NCI-H510A (cell line): ENCODE results near the gene RNF19B.
"Not testable (repeated sequence)": the region's sequence is repeated elsewhere in the genome, so short reads cannot be mapped to it uniquely, and the experiment has no call there.

Source experiments
- DNase-seq: peaks from one replicate; lab custom pipeline; 2025; lab: John Stamatoyannopoulos, UW

Gene RNF19B

GRCh38 chr1:32928285-32928684, 36.3 kb downstream of the RNF19B start:
- no peak for DNase-seq

GRCh38 chr1:32927441-32927840, 37.2 kb downstream of the RNF19B start:
- DNase-seq, result no peak

- no peak for DNase-seq
These were observed 38.0 kb downstream of the RNF19B start for GRCh38 chr1:32926562-32926961.

- DNase-seq, result peak; percentile 40
These were observed 39.0 kb downstream of the RNF19B start for GRCh38 chr1:32925403-32926162.

- DNase-seq, result no peak
These were observed 39.7 kb downstream of the RNF19B start for GRCh38 chr1:32924881-32925344.

GRCh38 chr1:32920833-32921232, 43.8 kb downstream of the RNF19B start:
- DNase-seq, result no peak

GRCh38 chr1:32919811-32920733, 44.5 kb downstream of the RNF19B start:
- no peak for DNase-seq

GRCh38 chr1:32918179-32918578, 46.4 kb downstream of the RNF19B start:
- no peak for DNase-seq

GRCh38 chr1:32917521-32917920, 47.1 kb downstream of the RNF19B start:
- no peak for DNase-seq

GRCh38 chr1:32915766-32916706, 48.6 kb downstream of the RNF19B start:
- DNase-seq, result no peak

- no peak for DNase-seq
These were observed 54.3 kb downstream of the RNF19B start for GRCh38 chr1:32910319-32910718.

- DNase-seq, result no peak
These were observed 57.2 kb downstream of the RNF19B start for GRCh38 chr1:32907435-32907834.

- DNase-seq, result no peak
These were observed 58.0 kb downstream of the RNF19B start for GRCh38 chr1:32906654-32907053.

- DNase-seq, result not testable (repeated sequence)
These were observed 59.0 kb downstream of the RNF19B start for GRCh38 chr1:32905588-32905987.

- DNase-seq, result no peak
These were observed 59.8 kb downstream of the RNF19B start for GRCh38 chr1:32904797-32905196.

GRCh38 chr1:32903991-32904785, 60.4 kb downstream of the RNF19B start:
- no peak for DNase-seq

- DNase-seq, result no peak
These were observed 62.1 kb downstream of the RNF19B start for GRCh38 chr1:32902535-32902920.

- no peak for DNase-seq
These were observed 62.6 kb downstream of the RNF19B start for GRCh38 chr1:32901823-32902534.

GRCh38 chr1:32900956-32901822, 63.4 kb downstream of the RNF19B start, which contains the start of gene TMEM54:
TMEM54 (minus strand) TSS chr1:32901389; CDS start chr1:32901238, 151 bp downstream.
- peak; percentile 48 for DNase-seq
